HK-2 (cell line): ENCODE results near the gene ENTPD1.
"Not testable (repeated sequence)": the region's sequence is repeated elsewhere in the genome, so short reads cannot be mapped to it uniquely, and the experiment has no call there.

Experiments
- DNase-seq: peaks from one replicate; pipeline ENCODE4 v3.0.0-alpha.2; 2018; ENCODE audit not compliant: unreplicated experiment

Gene ENTPD1

GRCh38 chr10:95866467-95866842 lies 110.5 kb downstream of the ENTPD1 start:
- no peak for DNase-seq

GRCh38 chr10:95867866-95868265 lies 111.9 kb downstream of the ENTPD1 start:
- no peak for DNase-seq

- no peak for DNase-seq
Observed at GRCh38 chr10:95872158-95872711, 116.3 kb downstream of the ENTPD1 start.

- DNase-seq = no peak
Observed at GRCh38 chr10:95873139-95873538, 117.2 kb downstream of the ENTPD1 start.

- no peak for DNase-seq
Observed at GRCh38 chr10:95873651-95874050, 117.7 kb downstream of the ENTPD1 start.

GRCh38 chr10:95874783-95875182 lies 118.8 kb downstream of the ENTPD1 start:
- DNase-seq = not testable (repeated sequence)

- no peak for DNase-seq
Observed at GRCh38 chr10:95876756-95877155, 120.8 kb downstream of the ENTPD1 start.

GRCh38 chr10:95877881-95878280 lies 121.9 kb downstream of the ENTPD1 start:
- no peak for DNase-seq

- DNase-seq = no peak
Observed at GRCh38 chr10:95880704-95881103, 124.7 kb downstream of the ENTPD1 start.

GRCh38 chr10:95881316-95881715 lies 125.4 kb downstream of the ENTPD1 start:
- no peak for DNase-seq

- DNase-seq = no peak
Observed at GRCh38 chr10:95889830-95890229, 133.9 kb downstream of the ENTPD1 start.

GRCh38 chr10:95896071-95896850 lies 140.3 kb downstream of the ENTPD1 start:
- DNase-seq = no peak

- not testable (repeated sequence) for DNase-seq
Observed at GRCh38 chr10:95905897-95906580, 150.1 kb downstream of the ENTPD1 start.

GRCh38 chr10:95906677-95907455 lies 150.9 kb downstream of the ENTPD1 start:
- peak; percentile 54 for DNase-seq

- DNase-seq = peak; percentile 87
Observed at GRCh38 chr10:95907456-95908253, 151.7 kb downstream of the ENTPD1 start, which contains the start of gene CC2D2B. Gene CC2D2B (plus strand): TSS chr10:95907975. CDS start chr10:95911324, 3,349 bp downstream.

- DNase-seq = no peak
Observed at GRCh38 chr10:95908450-95908849, 152.5 kb downstream of the ENTPD1 start.

- no peak for DNase-seq
Observed at GRCh38 chr10:95909561-95909960, 153.6 kb downstream of the ENTPD1 start.

- not testable (repeated sequence) for DNase-seq
Observed at GRCh38 chr10:95916039-95916438, 160.1 kb downstream of the ENTPD1 start.
